NCI-H460 (cell line): ENCODE results near the gene IFI6. TPM values are rescaled to one million over a fixed set of nuclear protein-coding genes. Genes with fewer than 3 reads are reported as not detected.

Experiments used
- DNase-seq: peaks from one replicate; pipeline ENCODE4 v3.0.0-alpha.2; 2016; ENCODE audit warnings: low read depth; ENCODE audit errors: extremely low read depth
- total RNA-seq: library from RNA; depleted of rRNA; stranded (reverse); fragments of >200 nt; shearing (Covaris generic); gene quantifications from 2 replicates; pipeline ENCODE4 v1.2.3, GENCODE V29; 2014

IFI6 gene
- total RNA-seq, 1 experiment from 2014 or later, result 23.1 TPM

DNA sequence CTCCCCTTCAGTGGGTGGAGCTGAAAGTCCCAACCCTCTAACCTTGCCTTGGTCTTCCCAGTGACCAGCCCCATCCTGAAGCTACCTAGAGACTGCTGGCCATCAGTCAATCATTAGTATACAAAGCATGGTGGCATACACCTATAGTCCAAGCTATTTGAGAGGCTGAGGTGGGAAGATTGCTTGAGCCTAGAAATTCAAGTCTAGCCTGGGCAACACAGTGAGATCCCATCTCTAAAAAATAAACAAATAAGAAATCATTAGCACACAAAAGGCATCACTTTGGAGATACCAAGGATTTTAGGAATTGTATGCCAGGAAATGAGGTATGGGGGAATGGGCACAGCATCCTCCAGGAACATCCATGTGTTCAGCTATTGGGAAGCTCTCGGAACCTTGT is 4.4 kb upstream of the IFI6 start:
- DNase-seq, result no peak

DNA sequence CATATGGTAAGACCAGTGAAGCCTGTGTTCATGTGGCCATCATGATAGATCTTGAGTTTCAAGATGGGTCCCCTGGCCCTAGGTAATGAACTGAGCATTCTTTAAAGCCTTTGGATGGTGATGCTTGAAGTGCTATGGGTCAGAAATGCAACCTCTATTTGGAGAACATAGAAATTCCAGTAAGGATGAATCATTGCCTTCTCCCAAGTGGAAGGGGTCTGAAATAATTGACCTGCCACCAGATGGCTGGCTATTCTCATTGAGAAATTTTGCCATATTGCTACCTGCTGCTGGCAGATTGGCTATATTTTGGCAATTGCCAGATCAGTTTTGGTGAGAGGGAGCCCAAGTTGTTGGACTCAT is 739 bp upstream of the IFI6 start:
- DNase-seq, result no peak

DNA sequence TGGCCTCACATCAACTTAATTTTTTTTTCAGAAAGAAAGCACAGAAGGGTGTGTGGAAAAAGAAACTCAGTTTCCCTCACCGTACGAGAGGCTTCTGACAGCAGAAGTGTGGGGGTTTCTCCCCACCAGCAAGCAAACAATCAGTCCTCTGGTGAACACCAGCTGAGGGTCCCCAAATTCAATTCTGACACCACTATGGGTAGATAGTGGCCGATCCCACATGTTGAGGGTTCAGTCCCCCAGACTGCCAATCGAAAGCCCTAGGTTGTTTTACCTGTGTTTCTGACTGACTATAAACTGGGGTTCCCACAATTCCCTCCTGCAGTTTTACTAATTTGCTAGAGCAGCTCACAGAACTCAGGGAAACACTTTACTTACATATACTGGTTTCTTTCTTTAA is 2.1 kb downstream of the IFI6 start:
- DNase-seq, result no peak

DNA sequence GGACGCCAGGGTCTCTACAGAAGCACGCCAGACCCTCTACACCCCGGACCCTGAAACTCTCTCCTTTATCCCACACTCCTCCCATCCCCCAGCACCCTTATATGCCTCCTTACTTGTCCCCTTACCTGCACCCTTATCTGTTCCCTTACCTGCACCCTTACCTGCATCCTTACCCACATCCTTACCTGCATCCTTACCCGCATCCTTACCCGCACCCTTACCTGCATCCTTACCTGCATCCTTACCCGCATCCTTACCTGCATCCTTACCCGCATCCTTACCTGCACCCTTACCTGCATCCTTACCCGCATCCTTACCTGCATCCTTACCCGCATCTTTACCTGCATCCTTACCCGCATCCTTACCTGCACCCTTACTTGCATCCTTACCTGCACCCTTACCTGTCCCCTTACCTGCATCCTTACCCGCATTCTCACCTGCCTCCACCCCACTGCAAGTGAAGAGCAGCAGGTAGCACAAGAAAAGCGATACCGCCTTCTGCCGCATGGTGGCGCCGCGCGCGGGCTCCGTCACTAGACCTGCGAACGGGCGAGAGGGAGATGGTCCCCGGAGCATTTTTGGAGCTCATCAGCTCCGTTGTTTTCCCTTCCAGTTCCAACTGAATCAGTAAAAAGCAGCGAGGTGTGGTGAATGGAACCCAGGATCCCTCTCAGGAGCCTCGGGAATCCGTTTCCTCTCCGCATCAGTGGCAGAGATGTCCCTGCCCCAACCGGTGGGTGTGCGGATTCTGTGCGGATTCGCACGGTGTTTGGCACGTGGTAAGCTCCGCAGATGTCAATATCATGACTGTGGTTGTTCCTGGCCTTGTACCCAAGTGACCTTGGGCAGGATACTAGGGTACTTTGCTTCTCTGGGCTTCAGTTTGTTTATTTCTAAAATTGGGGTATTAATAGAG is 2.9 kb downstream of the IFI6 start:
- DNase-seq, result peak; percentile 46

DNA sequence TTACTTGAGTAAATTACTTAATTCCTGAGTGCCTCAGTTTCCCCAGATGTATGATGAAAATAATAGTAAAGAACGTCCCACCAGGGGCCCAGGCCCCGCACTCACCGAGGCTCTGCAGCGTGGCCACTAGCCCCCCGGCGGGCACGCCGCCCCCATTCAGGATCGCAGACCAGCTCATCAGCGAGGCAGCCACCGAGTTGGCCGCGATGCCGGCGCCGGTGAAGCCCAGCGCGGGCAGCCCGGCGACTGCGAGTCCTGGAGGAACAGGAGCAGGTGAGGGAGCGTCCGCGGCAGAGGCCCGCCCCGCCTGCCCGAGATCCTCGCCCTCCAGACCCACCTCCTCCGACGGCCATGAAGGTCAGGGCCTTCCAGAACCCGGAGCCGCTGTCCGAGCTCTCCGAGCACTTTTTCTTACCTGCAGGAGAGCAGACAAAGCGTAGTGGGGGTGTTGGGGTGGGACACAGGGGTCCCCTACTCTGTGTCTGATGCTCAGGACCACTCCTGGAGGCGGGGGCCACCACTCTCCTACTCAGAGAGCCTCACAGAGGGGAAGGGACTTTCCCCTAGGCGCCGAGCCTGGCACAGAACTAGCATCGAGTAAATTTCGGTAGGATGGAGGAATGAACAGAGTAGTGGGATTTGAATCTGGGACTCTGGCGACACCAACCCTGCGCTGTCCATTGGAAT is 3.7 kb downstream of the IFI6 start:
- no peak for DNase-seq

DNA sequence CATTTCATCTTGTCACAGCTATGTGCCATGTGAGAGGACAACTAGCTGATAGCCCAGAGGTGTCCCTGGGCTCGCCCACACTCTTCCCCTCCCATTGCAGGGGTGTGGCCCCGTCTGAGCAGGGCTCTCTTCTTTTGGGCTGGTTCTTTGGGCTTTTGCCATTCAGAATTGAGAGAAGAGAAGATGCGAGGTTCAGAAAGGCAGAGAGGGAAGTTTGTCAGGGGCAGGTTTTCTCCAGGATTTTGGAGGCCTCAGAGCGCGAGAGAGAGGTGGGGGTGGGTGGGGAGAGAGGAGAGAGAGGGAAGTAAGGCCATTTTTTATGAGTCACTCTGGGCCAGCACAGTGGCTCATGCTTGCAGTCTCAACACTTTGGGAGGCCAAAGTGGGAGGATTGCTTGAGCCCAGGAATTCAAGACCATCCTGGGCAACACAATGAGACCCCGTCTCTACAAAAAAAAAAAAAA is 5.2 kb downstream of the IFI6 start:
- DNase-seq, result no peak

DNA sequence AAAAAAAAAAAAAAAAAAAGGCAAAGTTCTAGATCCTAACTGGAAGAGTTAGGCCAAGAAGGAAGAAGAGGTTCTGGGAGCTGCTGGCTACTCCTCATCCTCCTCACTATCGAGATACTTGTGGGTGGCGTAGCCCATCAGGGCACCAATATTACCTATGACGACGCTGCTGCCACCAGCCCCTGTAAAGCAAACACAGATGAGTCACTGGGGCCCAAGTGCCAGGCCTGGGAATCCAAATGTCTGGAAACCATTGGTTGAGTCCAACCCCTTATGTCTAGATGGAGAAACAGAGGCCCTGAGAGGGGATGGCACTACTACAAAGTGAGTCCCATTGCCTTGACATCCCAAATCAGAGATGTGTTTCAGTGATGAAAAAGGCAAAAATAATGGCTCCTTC is 5.7 kb downstream of the IFI6 start:
- no peak for DNase-seq

DNA sequence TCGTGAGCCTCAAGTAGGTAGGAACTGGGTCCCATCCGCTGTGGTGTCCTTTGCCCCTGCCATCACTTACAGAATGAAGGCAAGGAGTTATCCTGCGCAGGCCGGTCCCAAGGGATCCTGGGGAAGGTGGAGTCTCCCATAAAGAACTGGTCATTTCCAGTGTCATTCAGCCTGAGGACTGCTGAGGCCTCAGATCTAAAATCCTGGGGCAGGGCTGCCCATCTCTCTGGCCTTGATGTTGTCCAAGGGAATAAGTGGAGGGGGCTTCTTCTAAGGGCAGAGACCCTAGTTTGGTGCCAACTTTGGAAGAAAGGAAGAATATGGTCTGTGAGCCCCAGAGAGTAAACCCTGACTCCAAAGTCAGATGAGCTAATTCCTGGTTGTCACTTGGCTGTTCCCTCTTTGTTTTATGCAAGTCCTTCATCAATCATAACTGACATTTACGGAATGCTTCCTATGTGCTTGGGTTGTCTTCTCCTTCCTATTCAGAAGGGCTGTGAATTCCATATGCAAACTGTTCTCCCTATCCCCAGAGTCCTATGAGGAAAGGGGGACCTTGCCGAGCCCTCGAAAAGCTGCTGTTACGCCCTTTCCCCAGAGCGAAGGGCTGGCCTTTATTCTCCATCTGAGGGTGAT is 6.9 kb downstream of the IFI6 start:
- DNase-seq, result no peak

DNA sequence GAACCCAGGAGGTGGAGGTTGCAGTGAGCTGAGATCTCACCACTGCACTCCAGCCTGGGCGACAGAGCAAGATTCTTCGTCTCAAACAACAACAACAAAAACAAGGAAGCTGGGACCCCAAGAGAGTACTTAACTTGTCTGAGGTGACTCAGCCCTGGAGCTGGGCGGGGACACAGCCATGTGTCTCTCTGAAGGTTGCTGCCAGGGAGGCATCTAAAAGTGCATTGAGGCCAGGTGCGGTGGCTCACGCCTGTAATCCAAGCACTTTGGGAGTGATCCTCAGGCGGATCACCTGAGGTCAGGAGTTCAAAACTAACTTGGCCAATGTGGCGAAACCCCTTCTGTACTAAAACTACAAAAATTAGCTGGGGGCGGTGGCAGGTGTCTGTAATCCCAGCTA is 7.7 kb downstream of the IFI6 start:
- DNase-seq, result no peak

DNA sequence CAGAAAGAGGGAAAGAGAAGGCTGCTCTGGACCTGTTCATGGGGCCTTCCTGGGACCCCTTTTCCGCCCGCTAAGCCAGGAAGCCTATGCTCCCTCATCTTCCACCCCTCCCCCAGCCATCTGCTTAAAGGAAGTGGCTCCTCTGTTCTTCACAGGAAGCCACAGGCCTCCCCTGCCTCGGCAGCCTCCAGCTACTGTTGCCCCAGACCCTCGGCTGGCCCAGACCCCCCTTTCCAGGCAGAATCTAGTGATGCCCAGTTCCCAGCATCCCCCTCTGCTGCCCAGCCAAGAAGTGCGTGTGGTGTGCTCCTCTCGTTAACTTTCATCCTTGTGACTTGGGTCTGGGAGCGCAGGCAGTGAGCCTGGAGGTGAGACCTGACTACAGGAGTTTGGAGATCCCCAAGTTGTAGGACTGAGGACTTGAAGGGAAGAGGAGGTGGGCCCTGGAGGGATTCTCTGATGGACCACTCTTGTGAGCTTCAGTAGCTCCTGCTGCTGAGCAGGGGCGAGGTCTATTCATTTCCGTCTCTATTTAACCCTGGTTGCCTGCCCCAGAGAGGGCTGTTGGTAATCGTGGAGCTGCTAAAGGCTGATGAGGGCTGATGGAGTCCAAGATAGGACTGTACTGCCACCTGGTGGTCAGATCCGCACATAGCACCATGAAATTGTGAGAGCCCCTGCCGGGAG is 9.1 kb downstream of the IFI6 start:
- peak; percentile 75 for DNase-seq

DNA sequence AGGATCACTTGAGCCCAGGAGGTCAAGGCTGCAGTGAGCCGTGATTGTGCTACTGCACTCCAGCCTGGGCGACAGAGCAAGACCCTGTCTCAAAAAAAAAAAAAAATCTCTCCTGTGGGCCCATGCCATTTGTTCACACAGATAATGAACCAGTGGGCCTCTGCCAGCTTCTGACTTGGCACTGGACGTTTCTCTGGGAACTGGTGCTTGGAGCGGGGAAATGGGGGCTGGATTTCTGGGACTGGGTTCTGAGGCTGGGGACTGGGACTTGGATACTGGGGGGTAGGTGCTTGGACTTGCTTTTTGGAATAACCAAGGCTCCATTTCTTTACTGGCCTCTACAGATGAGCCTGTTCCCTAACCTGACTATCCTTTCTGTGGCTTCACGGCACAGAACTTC is 9.7 kb downstream of the IFI6 start:
- no peak for DNase-seq

DNA sequence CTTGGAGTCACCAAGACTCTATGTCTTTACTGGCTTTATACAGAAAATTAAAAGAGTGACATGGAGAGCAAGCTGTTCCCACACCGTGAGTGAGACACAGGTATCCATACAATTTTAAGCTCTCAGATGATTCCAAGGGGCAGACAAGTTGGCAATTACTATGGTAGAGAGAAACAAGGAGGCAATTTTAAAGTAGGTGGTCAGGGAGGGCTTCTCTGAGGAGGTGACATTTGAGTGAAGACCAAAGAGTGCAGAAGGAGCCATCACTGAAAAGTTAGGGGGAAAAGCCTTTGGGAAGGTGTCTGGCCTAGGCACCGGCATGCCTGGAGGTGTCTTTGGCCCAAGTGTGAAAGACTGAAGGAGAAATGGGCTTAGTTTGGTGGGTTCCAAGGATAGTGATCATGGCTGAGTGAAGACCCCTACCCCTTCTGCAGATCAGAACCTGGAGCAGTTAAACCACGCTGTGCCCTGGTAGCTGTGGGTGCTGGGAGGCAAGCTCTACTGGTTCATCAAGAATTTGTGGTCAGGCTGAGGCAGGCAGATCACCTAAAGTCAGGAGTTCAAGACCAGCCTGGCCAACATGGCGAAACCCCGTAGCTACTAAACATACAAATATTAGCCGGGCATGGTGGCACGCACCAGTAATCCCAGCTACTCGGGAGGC is 10.4 kb downstream of the IFI6 start:
- no peak for DNase-seq

DNA sequence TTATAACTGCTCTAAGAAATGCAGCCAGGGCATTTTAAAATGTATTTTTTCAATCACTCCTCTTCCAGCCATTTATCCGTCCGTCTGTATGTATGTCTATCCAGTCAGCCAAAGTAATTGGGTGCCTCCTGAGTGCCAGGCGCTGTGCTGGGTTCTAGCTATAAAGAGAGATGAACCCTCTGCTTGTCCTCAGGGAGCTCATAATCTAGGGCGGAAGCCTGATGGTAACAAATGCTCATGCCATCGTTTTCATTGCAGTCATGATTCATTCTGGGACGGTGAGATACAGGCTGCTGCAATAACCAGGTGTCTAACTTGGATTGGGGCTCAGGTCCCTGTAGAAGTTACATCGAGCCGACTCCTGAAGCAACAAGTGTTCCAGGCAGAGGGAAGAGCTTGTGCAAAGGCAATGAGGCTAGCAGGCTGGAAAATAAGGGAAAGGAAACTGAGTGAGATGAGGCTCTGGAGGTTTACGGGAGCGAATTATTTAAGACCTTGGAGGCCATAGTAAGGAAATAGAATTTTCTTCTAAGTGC is 11.6 kb downstream of the IFI6 start:
- DNase-seq, result no peak

DNA sequence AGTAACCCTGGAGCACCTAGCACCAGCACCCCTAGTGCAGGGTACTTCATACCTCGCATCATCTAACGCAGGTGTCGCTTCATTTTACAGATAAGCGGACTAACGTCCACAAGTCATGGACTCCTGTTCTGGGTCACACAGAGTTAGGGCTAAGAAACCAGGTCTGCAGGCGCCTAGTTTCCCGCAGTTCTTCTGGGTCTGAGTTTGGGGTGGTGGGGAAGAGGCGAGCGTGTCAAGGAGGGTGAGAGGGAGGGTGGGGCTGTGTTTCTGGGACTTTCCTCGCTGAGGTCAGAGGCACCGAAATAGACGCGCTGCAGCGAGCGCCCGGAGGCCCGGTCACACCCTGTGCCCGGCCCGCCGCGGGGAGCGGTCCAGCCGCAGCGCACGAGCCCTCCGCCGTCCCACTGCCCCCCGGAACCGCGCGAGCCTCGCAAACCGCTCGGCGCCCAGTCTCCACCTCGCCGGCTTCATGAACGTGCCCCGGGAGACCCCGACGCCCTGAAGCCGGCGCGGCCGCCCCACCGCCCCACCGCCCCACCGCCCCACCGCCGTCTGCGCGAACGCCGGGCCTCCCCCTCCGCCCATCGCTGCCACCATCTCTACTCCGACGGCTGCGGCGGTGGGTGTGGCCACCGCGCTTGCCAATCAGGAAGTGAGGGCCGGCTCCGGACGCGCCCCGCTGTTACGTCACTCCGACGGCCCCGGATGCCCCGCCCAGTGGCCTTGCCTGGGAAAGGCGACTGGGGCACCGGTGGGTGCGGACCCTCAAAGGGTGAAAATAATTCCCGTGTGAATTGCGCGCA is 12.3 kb downstream of the IFI6 start:
- peak; percentile 73 for DNase-seq

DNA sequence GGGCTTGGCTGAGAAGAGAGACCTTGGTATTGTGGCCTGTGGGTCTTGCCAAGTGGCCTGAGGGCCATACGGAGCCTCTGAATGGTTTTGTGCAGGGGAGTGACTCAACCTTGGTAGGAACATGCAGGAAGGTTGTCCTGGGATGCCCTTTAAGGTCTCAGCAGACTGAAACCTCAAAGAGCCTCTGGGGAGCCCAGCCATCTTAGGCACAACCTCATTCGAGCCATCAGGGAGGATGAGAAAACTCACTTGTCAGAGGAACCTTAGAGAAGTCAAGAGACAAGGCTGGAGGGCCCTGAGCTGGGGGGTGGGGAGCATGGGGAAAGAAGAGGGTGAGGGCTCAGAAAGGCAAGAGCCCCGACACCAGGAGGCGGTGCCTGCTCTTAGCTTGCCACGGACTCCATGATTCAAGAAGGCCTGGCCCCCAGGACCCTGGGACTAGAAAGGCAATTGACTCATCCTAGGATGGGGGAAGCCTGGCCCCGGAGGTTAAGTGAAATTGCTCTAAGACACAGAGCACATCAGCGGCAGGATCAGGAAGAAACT is 13.0 kb downstream of the IFI6 start:
- DNase-seq, result no peak

DNA sequence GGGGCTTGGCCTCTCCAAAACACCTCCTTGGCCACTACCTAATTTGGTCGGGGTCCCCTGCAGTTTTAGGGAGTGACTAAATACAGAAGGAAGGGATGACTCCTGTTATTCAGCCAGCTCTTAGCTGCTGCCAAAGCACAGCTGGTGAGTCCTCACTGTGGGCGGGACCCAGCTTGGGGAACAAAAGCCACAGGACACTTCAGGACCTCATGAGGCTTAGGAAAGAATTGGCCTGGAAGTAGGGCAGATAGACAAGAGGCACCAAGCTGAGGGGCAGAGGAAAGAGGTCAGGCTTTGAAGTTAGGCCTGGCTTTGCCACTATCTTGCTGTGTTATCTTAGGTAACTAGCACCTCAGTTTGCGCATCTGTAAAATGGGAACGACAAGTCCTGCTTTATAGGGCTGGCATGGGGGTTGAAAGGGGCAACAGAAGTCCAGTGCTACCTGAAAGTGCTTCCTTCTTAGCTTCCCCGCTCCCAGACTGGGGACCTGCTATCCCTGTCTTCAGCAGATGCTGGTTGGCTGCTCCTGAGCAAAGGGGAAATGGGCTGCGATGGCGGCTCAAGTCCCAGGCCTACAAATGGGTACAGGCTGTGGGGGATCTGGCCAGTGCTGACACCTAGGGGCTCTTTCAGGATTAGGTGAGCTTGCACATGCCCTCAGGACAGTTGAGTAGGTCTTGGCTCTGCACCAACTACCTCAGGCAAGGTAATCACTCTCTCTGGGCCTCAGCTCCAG is 15.7 kb downstream of the IFI6 start:
- no peak for DNase-seq

DNA sequence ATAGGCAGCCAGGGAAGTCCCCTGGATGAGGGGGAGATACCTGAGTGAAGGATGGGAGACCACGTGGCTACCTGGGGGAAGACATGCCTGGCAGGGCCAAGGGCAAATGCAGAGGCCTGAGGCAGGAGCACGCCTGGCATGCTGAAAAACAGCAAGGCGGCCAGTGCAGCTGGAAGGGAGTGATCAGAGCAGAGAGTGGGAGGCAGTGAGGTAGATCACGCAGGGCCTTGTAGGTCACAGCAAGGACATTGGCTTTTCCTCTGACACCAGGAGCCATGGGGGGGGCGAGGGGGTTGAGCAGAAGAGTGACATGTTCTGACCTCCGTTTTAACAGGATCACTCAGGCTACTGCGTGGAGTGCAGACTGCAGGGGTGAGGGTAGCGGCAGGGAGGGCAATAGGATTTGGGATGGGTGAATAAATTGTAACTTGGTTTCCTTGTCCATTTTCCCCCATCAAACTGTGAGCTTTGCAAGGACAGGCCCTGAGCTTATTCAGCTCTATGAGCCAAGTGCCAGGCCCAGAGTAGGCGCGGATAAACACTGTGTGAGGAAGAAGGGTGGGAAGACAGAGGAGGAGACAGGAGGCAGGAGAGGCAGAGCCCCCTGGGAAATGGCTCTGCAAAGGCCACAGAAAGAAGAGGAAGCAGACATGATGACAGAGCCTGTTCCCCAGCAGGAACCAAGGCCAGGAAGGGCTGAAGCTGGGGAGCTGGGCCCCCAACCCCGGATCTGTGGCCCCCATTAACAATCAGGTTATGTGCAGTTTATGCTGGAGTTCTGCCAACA is 16.6 kb downstream of the IFI6 start:
- no peak for DNase-seq
